PC-9 (cell line): ENCODE data around the gene ASIC4.

Experiments used
- EZH2 ChIP-seq: fragments of 200-600 bp; sonication (generic); IDR thresholded peaks from 2 replicates; pipeline ENCODE4 v1.8.0; 2017; ENCODE audit warnings: antibody characterized with exemption, low read depth
- TF ChIP-seq, protein P1 (sequence below): fragments of 200-600 bp; sonication (generic); conservative IDR thresholded peaks from 2 replicates; pipeline ENCODE4 v1.6.1; 2017; ENCODE audit warnings: mixed run types, antibody characterized with exemption, mild to moderate bottlenecking, moderate library complexity

GRCh38 chr2:219563271-219563928, 49.1 kb downstream of the ASIC4 start:
- no peak for TF ChIP-seq EZH2
- TF ChIP-seq, protein P1, sequence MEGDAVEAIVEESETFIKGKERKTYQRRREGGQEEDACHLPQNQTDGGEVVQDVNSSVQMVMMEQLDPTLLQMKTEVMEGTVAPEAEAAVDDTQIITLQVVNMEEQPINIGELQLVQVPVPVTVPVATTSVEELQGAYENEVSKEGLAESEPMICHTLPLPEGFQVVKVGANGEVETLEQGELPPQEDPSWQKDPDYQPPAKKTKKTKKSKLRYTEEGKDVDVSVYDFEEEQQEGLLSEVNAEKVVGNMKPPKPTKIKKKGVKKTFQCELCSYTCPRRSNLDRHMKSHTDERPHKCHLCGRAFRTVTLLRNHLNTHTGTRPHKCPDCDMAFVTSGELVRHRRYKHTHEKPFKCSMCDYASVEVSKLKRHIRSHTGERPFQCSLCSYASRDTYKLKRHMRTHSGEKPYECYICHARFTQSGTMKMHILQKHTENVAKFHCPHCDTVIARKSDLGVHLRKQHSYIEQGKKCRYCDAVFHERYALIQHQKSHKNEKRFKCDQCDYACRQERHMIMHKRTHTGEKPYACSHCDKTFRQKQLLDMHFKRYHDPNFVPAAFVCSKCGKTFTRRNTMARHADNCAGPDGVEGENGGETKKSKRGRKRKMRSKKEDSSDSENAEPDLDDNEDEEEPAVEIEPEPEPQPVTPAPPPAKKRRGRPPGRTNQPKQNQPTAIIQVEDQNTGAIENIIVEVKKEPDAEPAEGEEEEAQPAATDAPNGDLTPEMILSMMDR = no peak
